Tibial nerve (tissue), 4 donors: ENCODE results near the gene ACVR1. TPM values are rescaled to one million over a fixed set of nuclear protein-coding genes. Genes with fewer than 3 reads are reported as not detected.

Source experiments
- DNase-seq, 2 donors: peaks; one replicate each; pipeline ENCODE4 v3.0.0-alpha.2; 2019; ENCODE audit warnings: low spot score in 2 of 2
- H3K27ac ChIP-seq, 4 donors: fragments of 200-600 bp; sonication (generic) in 3 of 4; one replicate each; pipeline ENCODE4 v1.5.1; 2017 to 2019; ENCODE audit warnings: mild to moderate bottlenecking in 1 of 4
- H3K27me3 ChIP-seq, 2 donors: fragments of 200-600 bp; sonication (generic) in 1 of 2; one replicate each; pipeline versions ENCODE4 v1.5.1 to v1.6.0; 2017 to 2019
- H3K36me3 ChIP-seq, 3 donors: fragments of 200-600 bp; sonication (generic); one replicate each; pipeline ENCODE4 v1.5.1; 2018 to 2019
- H3K4me1 ChIP-seq, 4 donors: fragments of 200-600 bp; sonication (generic) in 3 of 4; one replicate each; pipeline ENCODE4 v1.5.1; 2017 to 2019
- H3K4me3 ChIP-seq, 4 donors: fragments of 200-600 bp; sonication (generic) in 3 of 4; one replicate each; pipeline ENCODE4 v1.5.1; 2017 to 2019; ENCODE audit warnings: mild to moderate bottlenecking in 1 of 4, moderate library complexity in 1 of 4
- H3K9me3 ChIP-seq, 4 donors: fragments of 200-600 bp; sonication (generic) in 3 of 4; one replicate each; pipeline ENCODE4 v1.5.1; 2017 to 2019
- EP300 ChIP-seq, 2 donors: sonication (generic); formaldehyde crosslinking; IDR thresholded peaks; one replicate each; pipeline ENCODE4 v1.6.1; 2017; ENCODE audit warnings: antibody characterized with exemption in 2 of 2, mild to moderate bottlenecking in 1 of 2
- POLR2A ChIP-seq, 2 donors: fragments of 450-650 bp; IDR thresholded peaks; one replicate each; pipeline ENCODE4 v1.6.1; 2017; ENCODE audit warnings: antibody characterized with exemption in 2 of 2, mild to moderate bottlenecking in 2 of 2, moderate library complexity in 2 of 2
- WGBS, 2 donors: methylation state at CpG; one replicate each; pipeline ENCODE4 v1.1.5; 2018; 5-methylcytosine and 5-hydroxymethylcytosine counted together
- total RNA-seq, 4 donors: library from RNA; depleted of rRNA; stranded (reverse); fragments of >200 nt; gene quantifications; one replicate each; pipeline ENCODE4 v1.1.0, GENCODE V29; 2016
- TF ChIP-seq, protein P1 (sequence below), 5 experiments: fragments of 200-600 bp in 3 of 5; fragments of 450-650 bp in 2 of 5; sonication (generic) in 3 of 5; IDR thresholded peaks; one replicate each; pipeline ENCODE4 v1.5.1; 2016 to 2019; ENCODE audit warnings: antibody characterized with exemption in 5 of 5, mild to moderate bottlenecking in 3 of 5, moderate library complexity in 2 of 5

ACVR1 gene
- total RNA-seq, 4 donors from 2014 or later, result 19.2 to 24.7 (median 22.8) TPM

DNA sequence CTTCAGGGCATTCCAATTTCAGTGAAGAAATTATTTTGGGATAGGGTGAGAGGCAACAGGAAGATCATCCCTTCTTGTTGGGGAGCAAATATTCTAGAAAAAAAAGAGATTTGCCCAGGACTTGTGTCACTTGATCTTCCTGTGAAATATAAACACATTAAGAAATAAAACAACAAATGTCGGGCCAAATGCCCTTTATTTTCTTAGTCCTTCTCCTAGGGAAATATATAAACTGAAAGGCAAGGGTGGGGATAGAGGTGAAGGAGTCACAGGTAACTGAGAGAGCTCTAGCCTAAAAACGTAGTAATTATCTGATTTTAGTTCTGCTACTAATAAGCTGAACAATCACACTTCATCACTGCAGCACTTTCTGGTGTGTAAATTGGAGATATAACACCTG, 142.9 kb downstream of the ACVR1 start:
- Histone ChIP-seq H3K27me3 (no peaks in the 10 kb centered on the region), H3K4me1 (no peaks in the 10 kb centered on the region), H3K9me3 (peaks cover 0 to 21% (median 0%) of the 10 kb centered on the region in 4 donors), H3K27ac (no peak overlapping the region), H3K4me3 (no peak overlapping the region), H3K36me3 (peaks cover 0 to 99% (median 7%) of the 10 kb centered on the region in 3 donors)
- 92 to 93% methylated on average over 2 of the region's 2 CpGs for WGBS, 2 donors
- TF ChIP-seq, protein P1, sequence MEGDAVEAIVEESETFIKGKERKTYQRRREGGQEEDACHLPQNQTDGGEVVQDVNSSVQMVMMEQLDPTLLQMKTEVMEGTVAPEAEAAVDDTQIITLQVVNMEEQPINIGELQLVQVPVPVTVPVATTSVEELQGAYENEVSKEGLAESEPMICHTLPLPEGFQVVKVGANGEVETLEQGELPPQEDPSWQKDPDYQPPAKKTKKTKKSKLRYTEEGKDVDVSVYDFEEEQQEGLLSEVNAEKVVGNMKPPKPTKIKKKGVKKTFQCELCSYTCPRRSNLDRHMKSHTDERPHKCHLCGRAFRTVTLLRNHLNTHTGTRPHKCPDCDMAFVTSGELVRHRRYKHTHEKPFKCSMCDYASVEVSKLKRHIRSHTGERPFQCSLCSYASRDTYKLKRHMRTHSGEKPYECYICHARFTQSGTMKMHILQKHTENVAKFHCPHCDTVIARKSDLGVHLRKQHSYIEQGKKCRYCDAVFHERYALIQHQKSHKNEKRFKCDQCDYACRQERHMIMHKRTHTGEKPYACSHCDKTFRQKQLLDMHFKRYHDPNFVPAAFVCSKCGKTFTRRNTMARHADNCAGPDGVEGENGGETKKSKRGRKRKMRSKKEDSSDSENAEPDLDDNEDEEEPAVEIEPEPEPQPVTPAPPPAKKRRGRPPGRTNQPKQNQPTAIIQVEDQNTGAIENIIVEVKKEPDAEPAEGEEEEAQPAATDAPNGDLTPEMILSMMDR (IDR thresholded peaks at IDR 0.05), result no peak
- no peak for DNase-seq

- 90 to 97% methylated on average over 3 of the region's 3 CpGs for WGBS, 2 donors
- TF ChIP-seq, protein P1 (IDR thresholded peaks at IDR 0.05), result no peak
- no peak for TF ChIP-seq POLR2A (IDR thresholded peaks at IDR 0.05)
- TF ChIP-seq EP300 (IDR thresholded peaks at IDR 0.05), result no peak
- H3K36me3 ChIP-seq, result peaks cover 0 to 99% (median 7%) of the 10 kb centered on the region in 3 donors
Observed at GRCh38 chr2:157732596-157732995, 143.5 kb downstream of the ACVR1 start.

DNA sequence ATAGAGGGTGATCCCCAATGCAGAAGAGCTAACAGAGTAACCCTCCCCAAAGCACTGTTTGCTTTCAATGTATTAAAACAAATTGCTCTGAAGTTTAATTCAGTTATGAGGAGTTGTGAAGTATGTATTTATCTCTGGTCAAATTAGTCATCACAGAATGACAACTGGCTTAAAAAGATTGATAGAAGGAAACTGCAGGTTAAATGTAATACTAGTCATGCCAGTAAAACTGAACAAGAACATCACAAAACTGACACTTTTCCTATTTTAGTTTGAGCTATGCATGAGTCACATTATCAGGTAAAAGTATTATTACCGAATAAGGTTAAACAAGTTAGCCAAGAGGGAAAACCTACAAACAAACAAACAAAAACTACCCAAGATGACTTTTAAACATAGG, 148.4 kb downstream of the ACVR1 start:
- H3K9me3 ChIP-seq, result peaks cover 0 to 42% (median 7%) of the 10 kb centered on the region in 4 donors
- H3K36me3 ChIP-seq, result peaks cover 0 to 95% (median 0%) of the 10 kb centered on the region in 3 donors
- no peaks in the 10 kb centered on the region for H3K4me1 ChIP-seq
- no peak for TF ChIP-seq EP300 (IDR thresholded peaks at IDR 0.05)
- no peak overlapping the region for H3K27ac ChIP-seq
- 93 to 100% methylated on average over 1 of the region's 1 CpG for WGBS, 2 donors
- H3K27me3 ChIP-seq, result no peaks in the 10 kb centered on the region
- no peak overlapping the region for H3K4me3 ChIP-seq
- no peak for DNase-seq

More at GRCh38 chr2:157732596-157732995, 143.5 kb downstream of the ACVR1 start:
- no peaks in the 10 kb centered on the region for H3K27me3 ChIP-seq
- H3K9me3 ChIP-seq, result peaks cover 0 to 21% (median 0%) of the 10 kb centered on the region in 4 donors
- no peak overlapping the region for H3K4me3 ChIP-seq
- H3K27ac ChIP-seq, result no peak overlapping the region
- no peak for DNase-seq
- no peaks in the 10 kb centered on the region for H3K4me1 ChIP-seq

- peaks cover 0 to 50% (median 10%) of the 10 kb centered on the region in 4 donors for H3K9me3 ChIP-seq
- 83 to 91% methylated on average over 1 of the region's 1 CpG for WGBS, 2 donors
- H3K27ac ChIP-seq, result no peak overlapping the region
- DNase-seq, result no peak
- H3K4me3 ChIP-seq, result no peak overlapping the region
- H3K4me1 ChIP-seq, result no peaks in the 10 kb centered on the region
- no peaks in the 10 kb centered on the region for H3K27me3 ChIP-seq
- H3K36me3 ChIP-seq, result peaks cover 0 to 91% (median 0%) of the 10 kb centered on the region in 3 donors
- TF ChIP-seq, protein P1 (IDR thresholded peaks at IDR 0.05), result no peak
- no peak for TF ChIP-seq EP300 (IDR thresholded peaks at IDR 0.05)
- TF ChIP-seq POLR2A (IDR thresholded peaks at IDR 0.05), result no peak
Observed at GRCh38 chr2:157726946-157727345, 149.2 kb downstream of the ACVR1 start.

DNA sequence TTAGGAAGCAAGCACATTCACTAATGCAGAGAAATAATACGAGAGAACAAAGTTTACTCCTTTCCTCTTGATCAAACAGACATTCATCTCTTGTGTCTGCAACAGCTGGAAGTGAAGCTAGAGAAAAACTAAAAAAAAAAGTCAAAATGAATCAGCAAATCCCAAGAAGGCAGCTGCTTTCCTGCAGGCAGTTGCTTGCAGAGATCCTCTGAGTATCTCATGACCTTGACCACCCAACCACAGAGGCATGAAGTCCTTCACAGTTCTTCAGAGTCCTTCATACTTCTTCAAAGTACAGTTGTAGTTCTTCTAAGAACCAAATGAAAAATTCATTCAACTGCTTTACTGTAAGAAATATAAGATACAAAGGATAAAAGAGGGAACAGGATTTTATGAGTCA, 150.3 kb downstream of the ACVR1 start:
- Histone ChIP-seq H3K27ac (no peak overlapping the region), H3K4me1 (no peaks in the 10 kb centered on the region), H3K9me3 (peaks cover 0 to 52% (median 13%) of the 10 kb centered on the region in 4 donors), H3K27me3 (no peaks in the 10 kb centered on the region), H3K36me3 (peaks cover 0 to 91% (median 0%) of the 10 kb centered on the region in 3 donors), H3K4me3 (no peak overlapping the region)
- TF ChIP-seq, protein P1 (IDR thresholded peaks at IDR 0.05), result no peak
- TF ChIP-seq POLR2A (IDR thresholded peaks at IDR 0.05), result no peak
- TF ChIP-seq EP300 (IDR thresholded peaks at IDR 0.05), result no peak
- 84 to 86% methylated on average over 1 of the region's 1 CpG for WGBS, 2 donors
- no peak for DNase-seq
